ENCODE results near the gene PDLIM7. TPM values are rescaled to one million over a fixed set of nuclear protein-coding genes. Genes with fewer than 3 reads are reported as not detected.

PDLIM7 gene
- total RNA-seq, 2 experiments from 2014 or later, result 38.8 to 58.0 TPM

GRCh38 chr5:177448244-177448950, 49.0 kb downstream of the PDLIM7 start:
- Histone ChIP-seq H3K4me3 (ENCODE audit: low read depth, low read length, poor library complexity, severe bottlenecking) (no peak overlapping the region), H3K4me1 (ENCODE audit: insufficient read depth, low read length, poor library complexity, severe bottlenecking) (peaks cover 50% of the 10 kb centered on the region), H2AFZ (ENCODE audit: low read length) (no peak overlapping the region), H3K9me3 (ENCODE audit: low read length) (no peaks in the 10 kb centered on the region), H3K36me3 (ENCODE audit: insufficient read depth, low read length) (no peaks in the 10 kb centered on the region; the same call in none of the 2 replicates), H3K79me2 (ENCODE audit: insufficient read depth, low read depth, low read length) (no peaks in the 10 kb centered on the region), H4K20me1 (ENCODE audit: insufficient read depth, low read length) (peaks cover 11% of the 10 kb centered on the region), H3K4me2 (ENCODE audit: low read length) (peak overlapping the region; percentile 75), H3K27ac (ENCODE audit: low read depth, low read length, poor library complexity, severe bottlenecking) (no peak overlapping the region), H3K9me2 (ENCODE audit: insufficient read depth, low read length) (no peaks in the 10 kb centered on the region)
- DNase-seq (ENCODE audit: low spot score), result peak; percentile 45
- CTCF ChIA-PET (ENCODE audit: unreplicated experiment), result interaction anchor here (0.5 to 1.0 kb wide), 4 partner anchors 49 to 322 kb away, joined by 3 read pairs; partner anchors contain the start of gene PDLIM7
- intact Hi-C loops (cut with micrococcal nuclease; ENCODE audit: unreplicated experiment), result no loop called here
- BruUV-seq (replicated peaks), result TSS peak; percentile 28
- no peak for TF ChIP-seq EZH2phosphoT487 (IDR thresholded peaks at IDR 0.05; ENCODE audit: borderline replicate concordance, low read depth, low read length)
- TF ChIP-seq, protein P1, sequence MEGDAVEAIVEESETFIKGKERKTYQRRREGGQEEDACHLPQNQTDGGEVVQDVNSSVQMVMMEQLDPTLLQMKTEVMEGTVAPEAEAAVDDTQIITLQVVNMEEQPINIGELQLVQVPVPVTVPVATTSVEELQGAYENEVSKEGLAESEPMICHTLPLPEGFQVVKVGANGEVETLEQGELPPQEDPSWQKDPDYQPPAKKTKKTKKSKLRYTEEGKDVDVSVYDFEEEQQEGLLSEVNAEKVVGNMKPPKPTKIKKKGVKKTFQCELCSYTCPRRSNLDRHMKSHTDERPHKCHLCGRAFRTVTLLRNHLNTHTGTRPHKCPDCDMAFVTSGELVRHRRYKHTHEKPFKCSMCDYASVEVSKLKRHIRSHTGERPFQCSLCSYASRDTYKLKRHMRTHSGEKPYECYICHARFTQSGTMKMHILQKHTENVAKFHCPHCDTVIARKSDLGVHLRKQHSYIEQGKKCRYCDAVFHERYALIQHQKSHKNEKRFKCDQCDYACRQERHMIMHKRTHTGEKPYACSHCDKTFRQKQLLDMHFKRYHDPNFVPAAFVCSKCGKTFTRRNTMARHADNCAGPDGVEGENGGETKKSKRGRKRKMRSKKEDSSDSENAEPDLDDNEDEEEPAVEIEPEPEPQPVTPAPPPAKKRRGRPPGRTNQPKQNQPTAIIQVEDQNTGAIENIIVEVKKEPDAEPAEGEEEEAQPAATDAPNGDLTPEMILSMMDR (conservative IDR thresholded peaks at IDR 0.05; ENCODE audit: low read length), result peak; percentile 51; the same call in 1 of the 2 replicates
- POLR2A ChIA-PET, result interaction anchor here (0.7 to 1.3 kb wide), 2 partner anchors 44 to 58 kb away, joined by 3 to 5 read pairs; no protein-coding TSS in a partner anchor

DNA sequence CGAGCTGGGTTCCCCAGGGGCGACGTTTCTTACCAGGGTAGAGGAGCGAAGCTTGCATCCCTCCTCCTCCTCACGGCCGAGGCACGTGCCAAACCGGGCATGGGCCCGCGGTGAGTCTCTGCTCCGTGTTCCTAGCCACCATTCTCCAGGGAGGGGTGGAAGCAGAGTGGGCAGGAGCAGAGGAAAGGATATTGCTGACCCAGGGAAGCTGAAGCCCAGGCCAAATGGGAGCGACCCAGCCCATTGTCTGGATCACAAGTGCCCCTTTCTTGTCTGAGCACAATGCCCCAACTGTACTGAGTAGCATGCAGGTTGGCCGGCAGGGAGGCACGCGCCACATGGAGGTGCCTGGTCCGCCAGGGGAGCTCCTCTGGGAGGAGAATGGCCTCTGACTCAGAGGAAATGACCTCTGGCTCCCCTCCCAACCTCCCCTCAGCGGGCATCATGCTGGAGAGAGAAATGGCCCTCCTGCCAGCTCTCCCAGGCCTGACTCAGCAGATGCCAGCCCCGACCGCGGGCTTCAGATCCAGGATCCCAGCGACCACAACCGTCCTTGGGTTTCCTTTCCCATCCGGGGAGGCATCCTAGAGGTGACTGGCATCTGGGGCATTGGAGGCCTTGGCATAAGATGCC, 49.7 kb downstream of the PDLIM7 start:
- Histone ChIP-seq H3K79me2 (ENCODE audit: insufficient read depth, low read depth, low read length) (no peaks in the 10 kb centered on the region), H3K4me2 (ENCODE audit: low read length) (peak overlapping the region; percentile 75), H4K20me1 (ENCODE audit: insufficient read depth, low read length) (peaks cover 9% of the 10 kb centered on the region; the same call in 1 of the 2 replicates), H2AFZ (ENCODE audit: low read length) (no peak overlapping the region), H3K27ac (ENCODE audit: low read depth, low read length, poor library complexity, severe bottlenecking) (no peak overlapping the region), H3K4me1 (ENCODE audit: insufficient read depth, low read length, poor library complexity, severe bottlenecking) (peaks cover 47% of the 10 kb centered on the region), H3K9me2 (ENCODE audit: insufficient read depth, low read length) (no peaks in the 10 kb centered on the region), H3K36me3 (ENCODE audit: insufficient read depth, low read length) (peaks cover 4% of the 10 kb centered on the region), H3K9me3 (ENCODE audit: low read length) (no peaks in the 10 kb centered on the region), H3K4me3 (ENCODE audit: low read depth, low read length, poor library complexity, severe bottlenecking) (peak overlapping the region; percentile 35)
- TF ChIP-seq, protein P1 (conservative IDR thresholded peaks at IDR 0.05; ENCODE audit: low read length), result no peak; the same call in 1 of the 2 replicates
- TF ChIP-seq EZH2phosphoT487 (IDR thresholded peaks at IDR 0.05; ENCODE audit: borderline replicate concordance, low read depth, low read length), result no peak
- intact Hi-C loops (cut with micrococcal nuclease; ENCODE audit: unreplicated experiment), result no loop called here
- ChIA-PET CTCF (ENCODE audit: unreplicated experiment) (interaction anchor here (0.5 to 1.0 kb wide), 5 partner anchors 39 to 321 kb away, joined by 3 read pairs; partner anchors contain the start of gene PDLIM7), POLR2A (interaction anchor here (0.7 to 1.3 kb wide), 3 partner anchors 20 to 57 kb away, joined by 3 to 5 read pairs (median 3); no protein-coding TSS in a partner anchor)
- peak; percentile 43 for DNase-seq (ENCODE audit: low spot score)
- BruUV-seq (replicated peaks), result no TSS peak

All from OCI-LY7 (cell line).